NB4 (cell line): ENCODE measurements around the gene FBXL20.
A peak's percentile ranks its signal among the peaks of the same experiment; 100 is the strongest.

ENCODE experiments used
- DNase-seq: peaks from one replicate; pipeline ENCODE4 v3.0.0; 2010; ENCODE audit warnings: low read depth
- H3K4me3 ChIP-seq: one replicate; pipeline ENCODE4 v1.5.1; 2011; ENCODE audit warnings: mild to moderate bottlenecking, low read depth, low read length, moderate library complexity
- CTCF ChIP-seq: IDR thresholded peaks from one replicate; pipeline ENCODE4 v1.5.1; 2012; ENCODE audit warnings: low read depth, low read length
- MAX ChIP-seq: IDR thresholded peaks from 2 replicates; pipeline ENCODE4 v1.6.1; 2011; ENCODE audit warnings: low read depth, low read length
- MYC ChIP-seq: IDR thresholded peaks from 2 replicates; pipeline ENCODE4 v1.6.1; 2011; ENCODE audit warnings: low read depth, low read length
- POLR2A ChIP-seq: IDR thresholded peaks from 2 replicates; pipeline ENCODE4 v1.6.1; 2011; ENCODE audit warnings: mild to moderate bottlenecking; ENCODE audit not compliant: insufficient read length; ENCODE audit errors: extremely low read depth

FBXL20 gene

GRCh38 chr17:39212841-39213480 is 188.5 kb downstream of the FBXL20 start:
- DNase-seq, result no peak
- TF ChIP-seq MAX, result no peak
- no peak for TF ChIP-seq CTCF
- no peak for TF ChIP-seq MYC
- TF ChIP-seq POLR2A, result no peak

GRCh38 chr17:39212195-39212810 is 189.1 kb downstream of the FBXL20 start:
- no peak for DNase-seq
- TF ChIP-seq MAX (no peak), POLR2A (no peak), MYC (no peak), CTCF (no peak)
- no peak overlapping the region for H3K4me3 ChIP-seq

More at GRCh38 chr17:39212841-39213480, 188.5 kb downstream of the FBXL20 start:
- no peak overlapping the region for H3K4me3 ChIP-seq

- H3K4me3 ChIP-seq, result no peak overlapping the region
- TF ChIP-seq MAX (no peak), MYC (no peak), CTCF (no peak), POLR2A (no peak)
- no peak for DNase-seq
Measured at GRCh38 chr17:39210093-39210434, 191.4 kb downstream of the FBXL20 start.

GRCh38 chr17:39209317-39210092 is 191.9 kb downstream of the FBXL20 start:
- peak; percentile 75 for DNase-seq
- no peak for TF ChIP-seq CTCF
- no peak for TF ChIP-seq MYC
- no peak for TF ChIP-seq POLR2A
- no peak for TF ChIP-seq MAX
- no peak overlapping the region for H3K4me3 ChIP-seq

- peak; percentile 73 for DNase-seq
- H3K4me3 ChIP-seq, result no peak overlapping the region
- TF ChIP-seq MAX (0 out of 2 replicates have a peak, but pooled peaks have one; percentile 15), CTCF (no peak), MYC (no peak), POLR2A (no peak)
Measured at GRCh38 chr17:39208893-39209292, 192.5 kb downstream of the FBXL20 start.
